Activated CD8-positive, alpha-beta T cell treated with anti-CD3 and anti-CD28 coated beads for 36 hours (primary cell): ENCODE results near the gene RPUSD3. TPM values are rescaled to one million over a fixed set of nuclear protein-coding genes. Genes with fewer than 3 reads are reported as not detected.

Experiments
- ATAC-seq: fragments of 200-7000 bp; cut with Tn5 transposase; one replicate; pipeline ENCODE4 v1.10.0; 2021; ENCODE audit warnings: mild to moderate bottlenecking, moderate library complexity
- CTCF ChIA-PET: fragments of 350-600 bp; sonication (Branson Sonifier 250); formaldehyde crosslinking; loops from one replicate; lab custom pipeline; 2021; ENCODE audit warnings: antibody characterized with exemption; lab: Charles Lee
- POLR2A ChIA-PET: fragments of 350-600 bp; sonication (Branson Sonifier 250); formaldehyde crosslinking; loops from one replicate; lab custom pipeline; 2021; ENCODE audit warnings: antibody characterized with exemption; lab: Charles Lee
- DNase-seq: peaks from one replicate; pipeline ENCODE4 v3.0.0-alpha.2; 2020
- H3K27ac Mint-ChIP-seq: one replicate; pipeline ENCODE4 v1.8.0; 2021; ENCODE audit warnings: mild to moderate bottlenecking, mixed read lengths
- H3K27me3 Mint-ChIP-seq: one replicate; pipeline ENCODE4 v1.8.0; 2021; ENCODE audit warnings: mixed read lengths
- H3K36me3 Mint-ChIP-seq: one replicate; pipeline ENCODE4 v1.8.0; 2021; ENCODE audit warnings: low read depth, mixed read lengths
- H3K4me1 Mint-ChIP-seq: one replicate; pipeline ENCODE4 v1.8.0; 2021; ENCODE audit warnings: low read depth, mixed read lengths
- H3K4me3 Mint-ChIP-seq: one replicate; pipeline ENCODE4 v1.8.0; 2021; ENCODE audit warnings: mild to moderate bottlenecking, moderate library complexity, mixed read lengths
- H3K9me3 Mint-ChIP-seq: one replicate; pipeline ENCODE4 v1.8.0; 2021; ENCODE audit warnings: mixed read lengths
- intact Hi-C: fragments of 100-400 bp; cut with micrococcal nuclease; formaldehyde crosslinking; loops from one replicate; pipeline ENCODE4 v1.10.0; 2022
- total RNA-seq, 2 experiments: library from RNA; stranded (reverse); gene quantifications; one replicate each; pipeline ENCODE4 v1.2.3, GENCODE V29; 2021
- TF ChIP-seq, protein P1 (sequence below): fragments of 200-600 bp; IDR thresholded peaks from one replicate; pipeline ENCODE4 v1.8.0; 2022; ENCODE audit warnings: antibody characterized with exemption, mild to moderate bottlenecking

RPUSD3 gene
- total RNA-seq, 2 experiments from 2014 or later = 78.8 to 83.5 TPM

- H3K27me3 Mint-ChIP-seq = no peaks in the 10 kb centered on the region
- peak overlapping the region; percentile 75 for H3K4me3 Mint-ChIP-seq
- intact Hi-C loops = no loop called here
- peaks cover 42% of the 10 kb centered on the region for H3K4me1 Mint-ChIP-seq
- H3K36me3 Mint-ChIP-seq = peaks cover 61% of the 10 kb centered on the region
- ChIA-PET POLR2A (interaction anchor here (0.7 to 2.7 kb wide), 11 partner anchors 9 to 176 kb away, joined by 3 to 15 read pairs (median 3); partner anchors contain the start of genes ARPC4, RPUSD3 and TADA3), CTCF (interaction anchor here (1.0 to 3.2 kb wide), 11 partner anchors 9 to 305 kb away, joined by 3 to 12 read pairs (median 5); partner anchors contain the start of genes ARPC4 and RPUSD3)
- DNase-seq (peak; percentile 79), ATAC-seq (peak; percentile 81)
- H3K9me3 Mint-ChIP-seq = no peaks in the 10 kb centered on the region
- TF ChIP-seq, protein P1, sequence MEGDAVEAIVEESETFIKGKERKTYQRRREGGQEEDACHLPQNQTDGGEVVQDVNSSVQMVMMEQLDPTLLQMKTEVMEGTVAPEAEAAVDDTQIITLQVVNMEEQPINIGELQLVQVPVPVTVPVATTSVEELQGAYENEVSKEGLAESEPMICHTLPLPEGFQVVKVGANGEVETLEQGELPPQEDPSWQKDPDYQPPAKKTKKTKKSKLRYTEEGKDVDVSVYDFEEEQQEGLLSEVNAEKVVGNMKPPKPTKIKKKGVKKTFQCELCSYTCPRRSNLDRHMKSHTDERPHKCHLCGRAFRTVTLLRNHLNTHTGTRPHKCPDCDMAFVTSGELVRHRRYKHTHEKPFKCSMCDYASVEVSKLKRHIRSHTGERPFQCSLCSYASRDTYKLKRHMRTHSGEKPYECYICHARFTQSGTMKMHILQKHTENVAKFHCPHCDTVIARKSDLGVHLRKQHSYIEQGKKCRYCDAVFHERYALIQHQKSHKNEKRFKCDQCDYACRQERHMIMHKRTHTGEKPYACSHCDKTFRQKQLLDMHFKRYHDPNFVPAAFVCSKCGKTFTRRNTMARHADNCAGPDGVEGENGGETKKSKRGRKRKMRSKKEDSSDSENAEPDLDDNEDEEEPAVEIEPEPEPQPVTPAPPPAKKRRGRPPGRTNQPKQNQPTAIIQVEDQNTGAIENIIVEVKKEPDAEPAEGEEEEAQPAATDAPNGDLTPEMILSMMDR = peak; percentile 55
- peak overlapping the region; percentile 90 for H3K27ac Mint-ChIP-seq
Measured at GRCh38 chr3:9808345-9809037, 35.3 kb downstream of the RPUSD3 start.

- Mint-ChIP-seq H3K27ac (peak overlapping the region; percentile 90), H3K4me1 (peaks cover 45% of the 10 kb centered on the region), H3K36me3 (peaks cover 63% of the 10 kb centered on the region), H3K27me3 (no peaks in the 10 kb centered on the region), H3K4me3 (no peak overlapping the region), H3K9me3 (no peaks in the 10 kb centered on the region)
- ATAC-seq = no peak
- CTCF ChIA-PET = interaction anchor here (1.0 to 3.2 kb wide), 8 partner anchors 8 to 304 kb away, joined by 3 to 12 read pairs (median 5); partner anchors contain the start of genes ARPC4 and RPUSD3
- POLR2A ChIA-PET = interaction anchor here (0.7 to 2.7 kb wide), 7 partner anchors 15 to 177 kb away, joined by 3 to 15 read pairs (median 4); partner anchors contain the start of genes ARPC4 and TADA3
- intact Hi-C loops = no loop called here
- no peak for DNase-seq
- TF ChIP-seq, protein P1 = no peak
Measured at GRCh38 chr3:9807981-9808344, 35.8 kb downstream of the RPUSD3 start.

- intact Hi-C loops = no loop called here
- peaks cover 64% of the 10 kb centered on the region for H3K36me3 Mint-ChIP-seq
- CTCF ChIA-PET = interaction anchor here (0.8 to 3.2 kb wide), 6 partner anchors 11 to 79 kb away, joined by 3 to 12 read pairs (median 5); partner anchors contain the start of genes ARPC4 and OGG1
Measured at GRCh38 chr3:9806688-9807589, 36.9 kb downstream of the RPUSD3 start.

DNA sequence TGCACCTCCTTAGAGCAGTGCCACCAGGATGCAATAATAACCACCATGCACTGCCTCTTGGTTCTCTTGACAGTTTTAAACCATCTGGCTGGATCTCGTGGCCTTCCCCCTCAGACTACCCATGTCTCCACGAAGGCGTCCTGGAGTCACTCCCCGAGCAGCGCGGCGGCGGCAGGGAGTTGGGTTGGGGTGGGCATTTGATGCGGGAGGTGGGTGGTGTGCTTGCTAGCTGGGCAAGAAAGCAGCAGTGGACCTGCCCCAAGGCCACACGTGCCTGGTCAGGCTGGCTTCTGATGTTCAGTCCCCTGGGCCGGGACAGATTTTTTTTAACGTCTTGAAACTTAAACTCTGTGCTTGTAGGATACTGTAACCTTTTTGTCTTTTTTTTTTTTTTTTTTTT, 37.7 kb downstream of the RPUSD3 start:
- POLR2A ChIA-PET = interaction anchor here (0.8 to 4.0 kb wide), 4 partner anchors 9 to 25 kb away, joined by 3 to 28 read pairs (median 5); partner anchors contain the start of genes ARPC4 and TADA3
- H3K36me3 Mint-ChIP-seq = peaks cover 63% of the 10 kb centered on the region
- ATAC-seq = no peak

More at GRCh38 chr3:9806688-9807589, 36.9 kb downstream of the RPUSD3 start:
- no peak for DNase-seq
- no peaks in the 10 kb centered on the region for H3K27me3 Mint-ChIP-seq
- no peak overlapping the region for H3K4me3 Mint-ChIP-seq
- ATAC-seq = no peak
- peak overlapping the region; percentile 72 for H3K27ac Mint-ChIP-seq
- peaks cover 45% of the 10 kb centered on the region for H3K4me1 Mint-ChIP-seq
- H3K9me3 Mint-ChIP-seq = no peaks in the 10 kb centered on the region
- TF ChIP-seq, protein P1 = no peak
- POLR2A ChIA-PET = interaction anchor here (0.7 to 2.7 kb wide), 7 partner anchors 8 to 125 kb away, joined by 3 to 15 read pairs (median 4); partner anchors contain the start of genes ARPC4 and TADA3

More for the DNA sequence above, 37.7 kb downstream of the RPUSD3 start:
- H3K27me3 Mint-ChIP-seq = no peaks in the 10 kb centered on the region
- H3K4me3 Mint-ChIP-seq = no peak overlapping the region
- peaks cover 44% of the 10 kb centered on the region for H3K4me1 Mint-ChIP-seq
- no peak for DNase-seq
- no peaks in the 10 kb centered on the region for H3K9me3 Mint-ChIP-seq
- intact Hi-C loops = no loop called here
- TF ChIP-seq, protein P1 = no peak
- no peak overlapping the region for H3K27ac Mint-ChIP-seq
- CTCF ChIA-PET = interaction anchor here (1.5 to 3.2 kb wide), 3 partner anchors 17 to 78 kb away, joined by 3 to 12 read pairs (median 3); no protein-coding TSS in a partner anchor
